GM04504 (cell line): Measurements from ENCODE around the gene EXOC3L1.

Experiments used
- DNase-seq: peaks from one replicate; pipeline ENCODE4 v3.0.0-alpha.2; 2012; ENCODE audit warnings: low read depth

The EXOC3L1 gene

GRCh38 chr16:67147437-67148140, 42.3 kb downstream of the EXOC3L1 start:
- no peak for DNase-seq

DNA sequence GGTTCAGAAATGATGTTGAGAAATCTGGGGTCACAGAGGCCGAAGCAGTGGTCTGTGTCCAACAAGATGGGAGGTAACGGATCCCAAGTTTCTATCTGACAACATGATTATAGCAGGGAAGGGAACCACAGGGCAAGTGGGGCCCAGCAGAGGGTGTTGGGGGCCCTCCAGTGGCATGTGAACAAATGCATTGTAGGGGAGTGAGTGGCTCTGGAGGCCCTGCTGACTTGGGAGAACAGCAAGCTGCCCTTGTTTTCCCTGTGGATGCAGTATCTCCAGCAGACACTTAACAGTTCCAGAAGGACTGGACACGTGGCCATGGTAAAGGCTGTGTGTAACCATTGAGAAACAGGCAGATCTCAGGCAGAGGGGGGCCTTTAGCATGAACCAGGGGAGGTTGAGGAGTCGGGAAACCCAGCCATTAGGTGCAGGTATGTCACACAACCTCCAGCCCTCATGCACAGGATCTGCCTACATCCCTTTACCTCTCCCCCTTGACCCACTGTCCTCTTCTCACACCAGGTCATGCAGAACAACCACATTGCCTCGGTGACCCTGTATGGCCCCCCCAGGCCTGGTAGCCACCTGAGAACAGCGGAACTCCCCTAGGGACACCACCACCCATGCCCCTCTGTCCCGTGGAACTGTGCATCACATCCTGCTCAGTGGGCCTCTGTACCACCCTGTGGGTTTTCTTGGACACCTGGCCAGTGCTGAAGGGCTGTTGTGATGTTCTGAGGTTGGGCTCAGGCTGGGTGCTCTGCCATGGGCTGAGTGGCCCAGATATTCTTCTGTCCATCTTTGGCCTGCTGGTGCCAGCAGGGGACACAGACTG, 43.2 kb downstream of the EXOC3L1 start:
- no peak for DNase-seq

DNA sequence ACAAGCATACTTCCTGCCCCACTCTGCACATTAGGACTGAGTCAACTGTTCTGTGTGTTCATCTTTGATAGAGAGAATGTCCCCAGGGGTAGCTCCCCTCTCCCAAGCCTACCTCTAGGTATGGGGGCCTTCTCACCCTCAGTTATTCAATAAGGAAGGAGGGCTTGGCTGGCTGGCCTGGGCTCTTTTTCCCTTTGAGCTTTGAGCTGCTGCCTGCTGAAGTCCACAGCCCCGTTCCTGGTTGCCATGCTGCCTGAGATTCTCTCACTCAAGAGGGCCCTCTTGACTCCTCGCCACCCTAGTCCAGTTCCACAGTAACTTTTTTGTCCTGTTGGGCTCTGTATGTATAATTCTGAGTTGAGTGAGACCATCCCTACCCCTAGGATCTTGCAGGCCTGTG, 44.2 kb downstream of the EXOC3L1 start:
- no peak for DNase-seq

GRCh38 chr16:67144943-67145342, 45.0 kb downstream of the EXOC3L1 start:
- no peak for DNase-seq

DNA sequence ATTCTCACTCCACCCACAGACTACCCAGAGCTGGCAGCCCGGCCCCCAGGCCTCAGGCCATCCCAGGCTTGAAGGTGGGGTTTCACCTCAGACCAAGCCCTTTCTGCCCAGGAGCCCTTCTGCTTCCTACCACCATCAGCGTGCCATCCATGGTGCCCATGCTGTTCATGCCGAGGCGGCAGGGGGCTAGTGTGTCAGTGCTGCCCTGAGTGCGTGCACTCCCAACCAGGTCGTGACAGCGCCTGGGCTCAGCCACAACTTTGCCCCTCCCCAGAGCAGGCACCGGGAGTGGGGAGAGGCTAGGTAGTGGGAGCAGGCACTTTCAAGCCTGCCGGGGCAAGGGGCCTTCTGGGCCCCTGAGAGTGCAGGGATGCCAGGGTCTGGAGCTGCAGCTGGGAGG, 47.6 kb downstream of the EXOC3L1 start:
- DNase-seq: no peak

DNA sequence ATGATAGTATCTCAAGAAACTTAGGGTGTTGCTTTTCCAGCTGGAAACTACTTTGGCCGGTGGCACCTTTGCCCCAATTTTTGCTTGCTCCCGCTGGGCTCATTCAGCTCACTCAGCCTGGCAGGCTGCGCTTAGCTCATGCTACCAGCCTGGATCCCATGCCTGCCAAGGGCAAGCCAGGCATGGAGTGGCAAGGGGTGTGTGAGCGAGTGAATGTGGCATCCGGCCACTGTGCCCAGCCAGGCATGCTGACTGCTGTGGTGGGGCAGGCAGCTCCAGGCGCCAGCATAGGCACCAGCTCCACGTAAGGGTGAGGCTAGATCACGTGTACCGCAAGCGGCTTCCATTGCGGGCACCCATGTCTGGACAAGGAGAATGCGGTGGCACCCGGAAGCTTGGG, 48.5 kb downstream of the EXOC3L1 start:
- no peak for DNase-seq

GRCh38 chr16:67137605-67138004, 52.3 kb downstream of the EXOC3L1 start:
- no peak for DNase-seq
